Endothelial cell (in vitro differentiated cells): ENCODE results near the gene KCNA3. TPM values are rescaled to one million over a fixed set of nuclear protein-coding genes. Genes with fewer than 3 reads are reported as not detected.

ENCODE experiments used
- DNase-seq: peaks from one replicate; pipeline ENCODE4 v3.0.0; 2021; ENCODE audit warnings: low spot score
- H3K27ac Mint-ChIP-seq: one replicate; pipeline ENCODE4 v1.8.0; 2021; ENCODE audit warnings: mixed read lengths, inconsistent platforms; ENCODE audit not compliant: unreplicated experiment
- H3K27me3 Mint-ChIP-seq: one replicate; pipeline ENCODE4 v1.8.0; 2021; ENCODE audit warnings: mild to moderate bottlenecking, moderate library complexity, mixed read lengths, inconsistent platforms; ENCODE audit not compliant: unreplicated experiment
- H3K36me3 Mint-ChIP-seq: one replicate; pipeline ENCODE4 v1.8.0; 2021; ENCODE audit warnings: mild to moderate bottlenecking, low read depth, mixed read lengths, inconsistent platforms; ENCODE audit not compliant: unreplicated experiment
- H3K4me1 Mint-ChIP-seq: one replicate; pipeline ENCODE4 v1.8.0; 2021; ENCODE audit warnings: mild to moderate bottlenecking, mixed read lengths, inconsistent platforms; ENCODE audit not compliant: unreplicated experiment
- H3K4me3 Mint-ChIP-seq: one replicate; pipeline ENCODE4 v1.8.0; 2021; ENCODE audit warnings: mild to moderate bottlenecking, mixed read lengths, inconsistent platforms; ENCODE audit not compliant: unreplicated experiment
- H3K9me3 Mint-ChIP-seq: one replicate; pipeline ENCODE4 v1.8.0; 2021; ENCODE audit warnings: mixed read lengths, inconsistent platforms; ENCODE audit not compliant: unreplicated experiment
- total RNA-seq: library from RNA; stranded (reverse); fragmentation: NEBNext Ultra II Directional; extraction: Animal tissue kit (Norgen Biotek cat#: 25700); gene quantifications from one replicate; pipeline ENCODE4 v1.2.1, GENCODE V29; 2021; ENCODE audit not compliant: unreplicated experiment
- TF ChIP-seq, protein P1 (sequence below): fragments of 200-600 bp; sonication (generic); IDR thresholded peaks from one replicate; pipeline ENCODE4 v1.5.0; 2021; ENCODE audit warnings: antibody characterized with exemption; ENCODE audit not compliant: unreplicated experiment

KCNA3 gene
- total RNA-seq, 1 donor from 2014 or later = 0.26 TPM

DNA sequence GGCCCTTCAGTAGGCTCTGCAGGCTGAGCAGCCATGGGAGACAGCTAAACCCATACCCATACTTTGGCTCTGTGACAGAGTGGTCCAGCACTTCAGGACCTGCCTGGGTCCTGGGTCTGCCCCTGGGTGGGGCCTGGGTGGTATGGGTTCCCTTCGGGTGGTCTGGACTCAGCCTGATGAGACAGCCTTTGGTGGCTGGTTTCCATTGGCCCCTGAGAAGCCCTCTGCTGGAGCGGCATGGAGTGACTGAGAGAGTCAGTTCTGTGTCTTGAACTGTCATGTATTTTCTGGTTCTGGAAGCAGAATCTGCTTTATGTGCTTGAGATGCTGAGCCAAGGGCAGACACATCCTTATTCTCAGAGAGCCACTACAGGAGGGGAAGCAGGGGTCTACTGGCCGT, 37.3 kb downstream of the KCNA3 start:
- Mint-ChIP-seq H3K27me3 (no peaks in the 10 kb centered on the region), H3K27ac (no peak overlapping the region), H3K4me3 (no peak overlapping the region), H3K36me3 (no peaks in the 10 kb centered on the region), H3K4me1 (no peaks in the 10 kb centered on the region), H3K9me3 (no peaks in the 10 kb centered on the region)
- DNase-seq = no peak
- TF ChIP-seq, protein P1, sequence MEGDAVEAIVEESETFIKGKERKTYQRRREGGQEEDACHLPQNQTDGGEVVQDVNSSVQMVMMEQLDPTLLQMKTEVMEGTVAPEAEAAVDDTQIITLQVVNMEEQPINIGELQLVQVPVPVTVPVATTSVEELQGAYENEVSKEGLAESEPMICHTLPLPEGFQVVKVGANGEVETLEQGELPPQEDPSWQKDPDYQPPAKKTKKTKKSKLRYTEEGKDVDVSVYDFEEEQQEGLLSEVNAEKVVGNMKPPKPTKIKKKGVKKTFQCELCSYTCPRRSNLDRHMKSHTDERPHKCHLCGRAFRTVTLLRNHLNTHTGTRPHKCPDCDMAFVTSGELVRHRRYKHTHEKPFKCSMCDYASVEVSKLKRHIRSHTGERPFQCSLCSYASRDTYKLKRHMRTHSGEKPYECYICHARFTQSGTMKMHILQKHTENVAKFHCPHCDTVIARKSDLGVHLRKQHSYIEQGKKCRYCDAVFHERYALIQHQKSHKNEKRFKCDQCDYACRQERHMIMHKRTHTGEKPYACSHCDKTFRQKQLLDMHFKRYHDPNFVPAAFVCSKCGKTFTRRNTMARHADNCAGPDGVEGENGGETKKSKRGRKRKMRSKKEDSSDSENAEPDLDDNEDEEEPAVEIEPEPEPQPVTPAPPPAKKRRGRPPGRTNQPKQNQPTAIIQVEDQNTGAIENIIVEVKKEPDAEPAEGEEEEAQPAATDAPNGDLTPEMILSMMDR = no peak

DNA sequence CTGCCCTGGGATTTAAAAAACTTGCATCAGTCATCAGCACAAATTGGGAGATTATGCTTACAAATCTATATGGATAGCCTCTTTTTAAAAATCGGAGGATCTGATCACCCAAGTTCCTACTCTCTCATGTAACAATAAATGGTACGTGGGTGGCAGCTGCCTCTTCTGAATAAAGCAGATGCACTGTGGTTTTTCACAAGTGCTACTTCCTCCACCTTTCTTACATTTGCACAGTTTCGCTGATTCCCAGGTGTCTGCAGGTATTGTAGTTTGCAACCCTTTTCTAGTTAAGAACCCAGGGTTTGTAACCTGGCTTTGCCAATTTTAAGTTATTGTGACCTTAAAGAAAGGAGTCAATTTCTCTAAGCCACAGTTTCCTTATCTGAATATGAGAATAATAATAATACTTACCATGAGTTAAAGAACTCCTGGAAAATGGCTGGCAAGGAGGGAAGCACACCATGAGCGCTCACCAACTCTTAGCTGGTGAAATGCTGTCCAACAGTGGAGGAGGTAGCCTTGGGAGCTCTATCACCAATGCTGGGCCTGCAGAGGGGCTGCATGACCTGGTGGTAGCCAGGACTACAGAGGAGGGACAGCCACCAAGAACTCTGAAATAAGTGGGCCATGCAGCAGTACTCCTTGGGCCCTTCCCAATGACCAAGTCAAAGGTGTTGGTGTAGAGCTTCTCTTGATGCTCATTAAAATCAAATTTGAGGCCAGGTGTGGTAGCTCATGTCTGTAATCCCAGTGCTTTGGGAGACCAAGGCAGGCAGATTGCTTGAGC, 38.4 kb downstream of the KCNA3 start:
- no peaks in the 10 kb centered on the region for H3K4me1 Mint-ChIP-seq
- no peak overlapping the region for H3K27ac Mint-ChIP-seq
- no peaks in the 10 kb centered on the region for H3K36me3 Mint-ChIP-seq
- DNase-seq = no peak
- TF ChIP-seq, protein P1 = no peak
- H3K27me3 Mint-ChIP-seq = no peaks in the 10 kb centered on the region
- H3K9me3 Mint-ChIP-seq = no peaks in the 10 kb centered on the region
- H3K4me3 Mint-ChIP-seq = no peak overlapping the region

DNA sequence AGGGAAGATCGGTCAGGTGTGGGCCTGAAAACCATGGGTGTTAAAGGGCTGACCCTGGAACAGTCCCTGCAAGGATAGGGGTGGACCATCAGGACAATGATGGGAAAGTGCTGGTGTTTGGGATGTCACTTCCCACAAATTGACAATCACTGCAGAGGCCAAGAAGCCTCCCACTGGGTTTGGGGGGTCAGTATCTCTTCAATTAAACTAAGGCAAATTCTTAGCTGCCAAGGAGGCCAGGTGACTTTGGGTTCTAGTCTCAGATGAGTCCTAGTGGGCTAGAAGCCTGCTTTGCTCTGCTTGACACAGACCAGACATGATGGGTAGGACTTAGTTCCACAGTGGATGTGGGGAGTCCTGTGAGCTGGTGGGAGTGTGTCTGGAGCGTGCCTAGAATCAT, 39.3 kb downstream of the KCNA3 start:
- no peak overlapping the region for H3K27ac Mint-ChIP-seq
- TF ChIP-seq, protein P1 = no peak
- H3K27me3 Mint-ChIP-seq = no peaks in the 10 kb centered on the region
- H3K4me3 Mint-ChIP-seq = no peak overlapping the region
- no peak for DNase-seq
- no peaks in the 10 kb centered on the region for H3K9me3 Mint-ChIP-seq
- H3K36me3 Mint-ChIP-seq = no peaks in the 10 kb centered on the region
- no peaks in the 10 kb centered on the region for H3K4me1 Mint-ChIP-seq

DNA sequence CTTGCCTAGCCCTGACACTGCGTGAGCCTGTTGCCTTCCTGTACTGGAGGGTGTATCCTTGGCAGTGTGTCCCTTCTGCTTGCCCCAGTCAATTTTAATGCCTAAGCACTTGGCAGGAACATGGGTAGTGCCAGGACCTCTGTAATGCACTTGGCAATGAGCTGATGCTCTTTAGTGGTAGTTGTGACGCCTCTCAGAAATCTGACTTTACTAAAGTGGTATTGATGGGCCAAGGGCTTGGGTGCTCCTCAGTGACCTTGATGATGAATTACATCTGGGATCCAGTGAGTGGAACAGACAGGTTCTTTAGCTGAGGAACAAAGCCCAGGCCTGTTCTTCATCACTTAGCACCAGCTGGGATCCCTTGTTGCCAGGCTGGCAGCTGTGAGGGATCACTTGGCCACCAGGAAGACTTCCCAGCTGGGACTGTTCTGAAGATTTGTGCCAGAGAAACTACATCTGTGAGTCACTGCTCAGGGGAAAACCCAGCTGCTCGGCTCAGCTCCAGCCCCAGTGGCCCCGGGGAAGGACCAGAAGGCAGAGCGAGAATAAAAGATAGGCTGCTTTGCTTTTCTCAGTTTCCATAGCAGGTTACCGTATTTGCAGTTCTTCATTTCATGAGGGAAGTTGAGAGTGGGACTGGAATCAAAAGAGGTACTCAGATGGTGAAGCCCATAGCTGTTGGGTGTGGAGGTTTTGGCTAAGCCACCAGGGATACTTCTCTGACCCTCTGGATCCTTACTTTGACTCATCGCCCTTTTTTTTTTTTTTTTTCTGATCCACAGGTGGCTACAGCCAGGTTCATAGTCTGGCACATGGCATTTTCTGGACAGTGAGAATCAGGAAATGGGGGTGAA, 40.1 kb downstream of the KCNA3 start:
- no peak for DNase-seq
- Mint-ChIP-seq H3K4me1 (no peaks in the 10 kb centered on the region), H3K27me3 (no peaks in the 10 kb centered on the region), H3K27ac (no peak overlapping the region), H3K36me3 (no peaks in the 10 kb centered on the region), H3K4me3 (no peak overlapping the region), H3K9me3 (no peaks in the 10 kb centered on the region)
- TF ChIP-seq, protein P1 = no peak

DNA sequence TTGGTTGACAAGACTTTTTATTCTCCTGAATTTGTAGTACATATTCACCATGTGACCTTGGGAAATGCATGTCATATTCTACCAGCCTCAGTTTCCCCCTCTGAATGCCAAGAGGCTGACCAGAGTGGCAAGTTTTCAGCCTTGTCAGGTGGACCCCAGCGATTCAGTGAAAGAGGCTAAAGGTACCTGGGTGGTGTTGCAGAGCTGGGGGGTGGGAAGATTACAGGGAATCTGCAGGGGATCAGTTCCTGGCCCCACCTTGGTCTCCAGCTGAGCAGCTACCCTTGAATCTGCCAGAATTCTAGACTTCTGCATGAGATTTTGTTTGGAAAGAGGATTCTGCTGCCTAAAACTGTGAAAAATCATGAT, 40.7 kb downstream of the KCNA3 start:
- TF ChIP-seq, protein P1 = no peak
- Mint-ChIP-seq H3K36me3 (no peaks in the 10 kb centered on the region), H3K27ac (no peak overlapping the region), H3K27me3 (no peaks in the 10 kb centered on the region), H3K4me1 (no peaks in the 10 kb centered on the region), H3K9me3 (no peaks in the 10 kb centered on the region), H3K4me3 (no peak overlapping the region)
- DNase-seq = no peak
